Measurements from ENCODE around the gene PHACTR4. TPM values are rescaled to one million over a fixed set of nuclear protein-coding genes. Genes with fewer than 3 reads are reported as not detected.
A peak's percentile ranks its signal among the peaks of the same experiment; 100 is the strongest.

The PHACTR4 gene
- total and polyA plus RNA-seq, 2 of the 13 experiments (the other 11 are each of a cell fraction or from before 2014, with no cell fraction given), result 13.9 to 17.1 TPM

DNA sequence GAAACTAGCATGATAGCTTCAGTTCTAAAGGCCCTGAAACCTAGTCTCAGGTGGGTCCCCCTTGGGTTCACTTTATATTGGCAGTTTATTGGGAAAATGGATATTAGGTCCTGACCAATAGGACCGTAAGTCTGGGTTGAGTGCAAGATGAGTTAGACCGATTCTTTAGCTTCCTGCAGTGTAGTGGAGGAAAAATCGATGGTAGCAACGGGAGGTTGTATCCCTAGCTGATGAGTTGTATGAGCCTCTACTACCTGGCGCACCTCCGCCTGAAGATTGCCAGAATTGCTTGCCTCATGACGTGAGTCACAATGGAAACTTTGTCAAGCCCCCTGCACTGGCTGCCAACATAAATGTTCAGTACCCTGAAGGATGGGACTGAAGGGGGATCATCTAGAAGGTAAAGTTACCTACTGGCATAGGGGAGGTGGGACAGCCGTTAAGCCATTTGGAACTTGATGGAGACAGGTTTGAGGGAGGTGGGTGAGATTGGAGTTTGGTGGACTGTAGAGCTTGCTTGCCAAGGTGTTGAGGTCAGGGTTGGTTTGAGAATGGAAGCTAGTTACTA is 140.2 kb downstream of the PHACTR4 start (continued):
- TF ChIP-seq, protein P1, sequence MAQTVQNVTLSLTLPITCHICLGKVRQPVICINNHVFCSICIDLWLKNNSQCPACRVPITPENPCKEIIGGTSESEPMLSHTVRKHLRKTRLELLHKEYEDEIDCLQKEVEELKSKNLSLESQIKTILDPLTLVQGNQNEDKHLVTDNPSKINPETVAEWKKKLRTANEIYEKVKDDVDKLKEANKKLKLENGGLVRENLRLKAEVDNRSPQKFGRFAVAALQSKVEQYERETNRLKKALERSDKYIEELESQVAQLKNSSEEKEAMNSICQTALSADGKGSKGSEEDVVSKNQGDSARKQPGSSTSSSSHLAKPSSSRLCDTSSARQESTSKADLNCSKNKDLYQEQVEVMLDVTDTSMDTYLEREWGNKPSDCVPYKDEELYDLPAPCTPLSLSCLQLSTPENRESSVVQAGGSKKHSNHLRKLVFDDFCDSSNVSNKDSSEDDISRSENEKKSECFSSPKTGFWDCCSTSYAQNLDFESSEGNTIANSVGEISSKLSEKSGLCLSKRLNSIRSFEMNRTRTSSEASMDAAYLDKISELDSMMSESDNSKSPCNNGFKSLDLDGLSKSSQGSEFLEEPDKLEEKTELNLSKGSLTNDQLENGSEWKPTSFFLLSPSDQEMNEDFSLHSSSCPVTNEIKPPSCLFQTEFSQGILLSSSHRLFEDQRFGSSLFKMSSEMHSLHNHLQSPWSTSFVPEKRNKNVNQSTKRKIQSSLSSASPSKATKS (CRISPR knock-in tag; IDR thresholded peaks at IDR 0.05), result no peak
- no peak for TF ChIP-seq ZBTB39 (CRISPR knock-in tag; IDR thresholded peaks at IDR 0.05)
- no peak for TF ChIP-seq ZBED4 (CRISPR knock-in tag; IDR thresholded peaks at IDR 0.05; ENCODE audit: borderline replicate concordance)
- TF ChIP-seq DR1 (CRISPR knock-in tag; IDR thresholded peaks at IDR 0.05), result peak; percentile 56; the same call in 1 of the 2 replicates
- TF ChIP-seq ZNF354B (CRISPR knock-in tag; IDR thresholded peaks at IDR 0.05), result no peak
- peak; percentile 12; the same call in 1 of the 2 replicates for TF ChIP-seq SALL2 (CRISPR knock-in tag; IDR thresholded peaks at IDR 0.05)
- TF ChIP-seq SOX13 (IDR thresholded peaks at IDR 0.05), result 0 out of 2 replicates have a peak, but pooled peaks have one; percentile 13
- TF ChIP-seq SOX13 (CRISPR knock-in tag; conservative IDR thresholded peaks at IDR 0.05 in 1 of 2, IDR thresholded peaks at IDR 0.05 in 1 of 2), result no peak
- peak; percentile 99 for TF ChIP-seq PAF1 (CRISPR knock-in tag; IDR thresholded peaks at IDR 0.05)
- TF ChIP-seq, protein P2, sequence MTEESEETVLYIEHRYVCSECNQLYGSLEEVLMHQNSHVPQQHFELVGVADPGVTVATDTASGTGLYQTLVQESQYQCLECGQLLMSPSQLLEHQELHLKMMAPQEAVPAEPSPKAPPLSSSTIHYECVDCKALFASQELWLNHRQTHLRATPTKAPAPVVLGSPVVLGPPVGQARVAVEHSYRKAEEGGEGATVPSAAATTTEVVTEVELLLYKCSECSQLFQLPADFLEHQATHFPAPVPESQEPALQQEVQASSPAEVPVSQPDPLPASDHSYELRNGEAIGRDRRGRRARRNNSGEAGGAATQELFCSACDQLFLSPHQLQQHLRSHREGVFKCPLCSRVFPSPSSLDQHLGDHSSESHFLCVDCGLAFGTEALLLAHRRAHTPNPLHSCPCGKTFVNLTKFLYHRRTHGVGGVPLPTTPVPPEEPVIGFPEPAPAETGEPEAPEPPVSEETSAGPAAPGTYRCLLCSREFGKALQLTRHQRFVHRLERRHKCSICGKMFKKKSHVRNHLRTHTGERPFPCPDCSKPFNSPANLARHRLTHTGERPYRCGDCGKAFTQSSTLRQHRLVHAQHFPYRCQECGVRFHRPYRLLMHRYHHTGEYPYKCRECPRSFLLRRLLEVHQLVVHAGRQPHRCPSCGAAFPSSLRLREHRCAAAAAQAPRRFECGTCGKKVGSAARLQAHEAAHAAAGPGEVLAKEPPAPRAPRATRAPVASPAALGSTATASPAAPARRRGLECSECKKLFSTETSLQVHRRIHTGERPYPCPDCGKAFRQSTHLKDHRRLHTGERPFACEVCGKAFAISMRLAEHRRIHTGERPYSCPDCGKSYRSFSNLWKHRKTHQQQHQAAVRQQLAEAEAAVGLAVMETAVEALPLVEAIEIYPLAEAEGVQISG (CRISPR knock-in tag; IDR thresholded peaks at IDR 0.05), result 0 out of 2 replicates have a peak, but pooled peaks have one; percentile 34
- TF ChIP-seq, protein P3, sequence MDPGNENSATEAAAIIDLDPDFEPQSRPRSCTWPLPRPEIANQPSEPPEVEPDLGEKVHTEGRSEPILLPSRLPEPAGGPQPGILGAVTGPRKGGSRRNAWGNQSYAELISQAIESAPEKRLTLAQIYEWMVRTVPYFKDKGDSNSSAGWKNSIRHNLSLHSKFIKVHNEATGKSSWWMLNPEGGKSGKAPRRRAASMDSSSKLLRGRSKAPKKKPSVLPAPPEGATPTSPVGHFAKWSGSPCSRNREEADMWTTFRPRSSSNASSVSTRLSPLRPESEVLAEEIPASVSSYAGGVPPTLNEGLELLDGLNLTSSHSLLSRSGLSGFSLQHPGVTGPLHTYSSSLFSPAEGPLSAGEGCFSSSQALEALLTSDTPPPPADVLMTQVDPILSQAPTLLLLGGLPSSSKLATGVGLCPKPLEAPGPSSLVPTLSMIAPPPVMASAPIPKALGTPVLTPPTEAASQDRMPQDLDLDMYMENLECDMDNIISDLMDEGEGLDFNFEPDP (CRISPR knock-in tag; conservative IDR thresholded peaks at IDR 0.05), result 0 out of 2 replicates have a peak, but pooled peaks have one; percentile 22
- TF ChIP-seq MYC (CRISPR knock-in tag; IDR thresholded peaks at IDR 0.05; ENCODE audit: borderline replicate concordance), result 0 out of 2 replicates have a peak, but pooled peaks have one; percentile 15
- no peak for TF ChIP-seq SNAI1 (CRISPR knock-in tag; IDR thresholded peaks at IDR 0.05; ENCODE audit: borderline replicate concordance)
- TF ChIP-seq ZNF430 (CRISPR knock-in tag; IDR thresholded peaks at IDR 0.05), result peak; percentile 70; the same call in 1 of the 2 replicates
- TF ChIP-seq SATB2 (CRISPR knock-in tag; IDR thresholded peaks at IDR 0.05), result no peak
